Chondrocyte (in vitro differentiated cells): ENCODE results near the gene BZW2. TPM values are rescaled to one million over a fixed set of nuclear protein-coding genes. Genes with fewer than 3 reads are reported as not detected.

Experiments used
- DNase-seq: peaks from one replicate; pipeline ENCODE4 v3.0.0; 2021; ENCODE audit warnings: mixed read lengths, low spot score
- H3K27ac Mint-ChIP-seq: one replicate; pipeline ENCODE4 v1.8.0; 2021; ENCODE audit warnings: mild to moderate bottlenecking, moderate library complexity, mixed read lengths; ENCODE audit not compliant: unreplicated experiment
- H3K27me3 Mint-ChIP-seq: 2 replicates; pipeline ENCODE4 v1.8.0; 2021; ENCODE audit warnings: low read depth, mixed read lengths
- H3K36me3 Mint-ChIP-seq: 2 replicates; pipeline ENCODE4 v1.8.0; 2021; ENCODE audit warnings: low read depth, mixed read lengths
- H3K4me1 Mint-ChIP-seq: 2 replicates; pipeline ENCODE4 v1.8.0; 2021; ENCODE audit warnings: low read depth, mild to moderate bottlenecking, mixed read lengths
- H3K4me3 Mint-ChIP-seq: one replicate; pipeline ENCODE4 v1.8.0; 2021; ENCODE audit warnings: mild to moderate bottlenecking, moderate library complexity, mixed read lengths; ENCODE audit not compliant: unreplicated experiment
- H3K9me3 Mint-ChIP-seq: 2 replicates; pipeline ENCODE4 v1.8.0; 2021; ENCODE audit warnings: low read depth, mixed read lengths
- long read RNA-seq: library from polyadenylated mRNA; stranded (forward); transcript quantifications from one replicate; pipeline ENCODE4 v2.0.0, GENCODE V29; 2021
- total RNA-seq: library from RNA; stranded (reverse); gene quantifications from 3 replicates; pipeline ENCODE4 v1.2.1, GENCODE V29; 2021
- TF ChIP-seq, protein P1 (sequence below): fragments of 200-600 bp; sonication (generic); IDR thresholded peaks from 2 replicates; pipeline ENCODE4 v1.5.0; 2021; ENCODE audit warnings: antibody characterized with exemption, mild to moderate bottlenecking, moderate library complexity

BZW2 gene
- 42.6 to 50.0 TPM (median 44.8 TPM) in 3 replicates for total RNA-seq
- long read RNA-seq, transcript BZW2-207 (12 exons, 1,862 nt) = minor isoform, 16 of 80 reads
- long read RNA-seq, transcript BZW2-201 (12 exons, 1,860 nt) = major isoform, 52 of 80 reads
- long read RNA-seq, partial matches to known transcripts = 5 of 80 reads
- long read RNA-seq, other reads (novel, unspliced or antisense) = 6 of 80 reads

DNA sequence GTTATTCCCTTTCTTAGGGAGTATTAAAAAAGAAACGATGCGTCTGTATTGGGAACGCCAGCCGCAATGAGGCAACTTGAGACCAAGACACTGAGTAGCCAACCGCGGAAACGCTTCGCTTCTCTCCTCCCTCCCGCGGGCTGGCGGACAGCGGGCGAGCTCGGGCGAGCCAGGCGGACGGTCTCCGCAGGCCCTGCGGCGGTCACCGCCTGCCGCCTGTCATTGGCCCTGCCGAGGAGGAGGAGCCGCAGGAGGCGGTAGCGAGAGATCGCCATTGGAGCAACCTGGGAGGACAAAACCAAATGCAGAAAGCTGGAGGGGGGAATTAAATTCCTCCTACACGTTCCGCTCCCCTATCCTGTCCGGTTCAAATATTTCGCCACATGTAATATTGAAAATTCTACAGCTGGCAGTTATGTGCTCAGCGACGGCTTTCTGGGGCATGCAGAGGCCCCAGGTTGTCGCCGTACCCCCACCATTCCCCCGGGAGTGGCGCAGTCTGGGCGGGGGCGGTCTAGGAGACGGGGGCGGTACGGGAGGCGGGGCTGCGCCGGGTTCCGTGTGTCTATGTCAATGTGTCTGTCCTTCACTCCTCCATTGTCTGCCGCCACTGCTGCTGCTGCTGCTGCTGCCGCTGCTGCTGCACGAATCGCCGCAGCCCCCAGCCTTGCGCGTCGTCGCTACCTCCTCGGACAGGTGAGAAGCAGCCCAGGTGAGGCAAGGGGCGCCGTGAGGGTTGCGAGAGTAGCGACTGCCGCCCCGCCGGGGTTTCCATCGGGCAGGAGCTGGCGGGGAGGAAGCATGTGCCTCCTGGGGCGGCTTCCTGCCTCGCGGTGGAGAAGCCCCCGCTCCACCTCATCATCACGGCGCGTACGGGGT lies at the start of gene BZW2, which contains the start of gene ANKMY2:
Gene BZW2 (plus strand): TSS at position 589 of the 879 bp plus-strand sequence. CDS start 19,263 bp downstream, outside the sequence.
Gene ANKMY2 (minus strand): TSS at position 162 of the 879 bp plus-strand sequence. CDS start 181 bp downstream, outside the sequence.
- no peaks in the 10 kb centered on the region for H3K9me3 Mint-ChIP-seq
- peaks cover 65% of the 10 kb centered on the region for H3K4me1 Mint-ChIP-seq
- peak within 1 kb of the TSS; percentile 100 for H3K27ac Mint-ChIP-seq
- TF ChIP-seq, protein P1, sequence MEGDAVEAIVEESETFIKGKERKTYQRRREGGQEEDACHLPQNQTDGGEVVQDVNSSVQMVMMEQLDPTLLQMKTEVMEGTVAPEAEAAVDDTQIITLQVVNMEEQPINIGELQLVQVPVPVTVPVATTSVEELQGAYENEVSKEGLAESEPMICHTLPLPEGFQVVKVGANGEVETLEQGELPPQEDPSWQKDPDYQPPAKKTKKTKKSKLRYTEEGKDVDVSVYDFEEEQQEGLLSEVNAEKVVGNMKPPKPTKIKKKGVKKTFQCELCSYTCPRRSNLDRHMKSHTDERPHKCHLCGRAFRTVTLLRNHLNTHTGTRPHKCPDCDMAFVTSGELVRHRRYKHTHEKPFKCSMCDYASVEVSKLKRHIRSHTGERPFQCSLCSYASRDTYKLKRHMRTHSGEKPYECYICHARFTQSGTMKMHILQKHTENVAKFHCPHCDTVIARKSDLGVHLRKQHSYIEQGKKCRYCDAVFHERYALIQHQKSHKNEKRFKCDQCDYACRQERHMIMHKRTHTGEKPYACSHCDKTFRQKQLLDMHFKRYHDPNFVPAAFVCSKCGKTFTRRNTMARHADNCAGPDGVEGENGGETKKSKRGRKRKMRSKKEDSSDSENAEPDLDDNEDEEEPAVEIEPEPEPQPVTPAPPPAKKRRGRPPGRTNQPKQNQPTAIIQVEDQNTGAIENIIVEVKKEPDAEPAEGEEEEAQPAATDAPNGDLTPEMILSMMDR = no peak
- H3K4me3 Mint-ChIP-seq = peak within 1 kb of the TSS; percentile 99
- no peaks in the 10 kb centered on the region for H3K36me3 Mint-ChIP-seq
- peak; percentile 97 for DNase-seq
- no peaks in the 10 kb centered on the region for H3K27me3 Mint-ChIP-seq

DNA sequence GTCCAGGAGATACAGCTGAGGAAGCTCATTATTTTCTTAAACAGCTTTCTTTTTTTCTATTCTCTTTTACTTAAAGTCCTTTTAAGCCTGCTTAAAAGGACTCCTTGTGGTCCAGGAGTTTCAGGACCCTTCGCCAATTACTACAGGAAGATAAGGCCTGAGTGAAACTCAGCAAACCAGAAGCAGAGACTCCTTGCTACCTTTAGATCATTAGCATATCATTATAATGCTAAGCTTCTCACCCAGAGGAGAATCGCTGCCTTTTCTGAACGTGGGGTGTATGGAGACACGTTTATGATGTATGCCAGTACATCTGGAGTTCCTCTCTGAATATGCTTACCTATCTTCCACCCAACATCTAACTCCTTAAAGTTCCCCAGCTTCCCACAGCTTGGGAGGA lies 48.0 kb upstream of the BZW2 start:
- no peaks in the 10 kb centered on the region for H3K9me3 Mint-ChIP-seq
- H3K27me3 Mint-ChIP-seq = no peaks in the 10 kb centered on the region
- TF ChIP-seq, protein P1 = no peak
- peaks cover 17% of the 10 kb centered on the region for H3K36me3 Mint-ChIP-seq
- peaks cover 28% of the 10 kb centered on the region for H3K4me1 Mint-ChIP-seq
- H3K27ac Mint-ChIP-seq = no peak overlapping the region
- DNase-seq = no peak
- H3K4me3 Mint-ChIP-seq = no peak overlapping the region

DNA sequence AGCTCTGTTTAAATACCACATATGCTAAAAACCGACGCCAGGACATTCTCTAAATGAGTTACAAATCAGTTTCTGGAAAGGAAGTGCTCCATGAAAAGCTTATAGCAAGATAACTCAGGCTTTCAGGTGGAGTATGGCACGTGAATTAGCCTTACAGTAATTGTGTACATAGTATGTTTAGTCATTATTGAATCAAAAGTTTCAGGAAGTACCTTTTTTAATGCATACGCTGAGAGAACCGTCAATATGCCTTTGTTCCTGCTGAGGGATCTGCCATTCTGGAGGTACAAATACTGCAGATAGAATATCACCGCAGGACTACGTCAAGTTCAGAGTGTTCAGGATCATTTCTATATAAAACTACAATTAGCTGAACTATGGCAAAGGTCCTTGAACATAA lies 46.1 kb upstream of the BZW2 start:
- Mint-ChIP-seq H3K9me3 (no peaks in the 10 kb centered on the region), H3K27me3 (no peaks in the 10 kb centered on the region), H3K4me1 (peaks cover 17% of the 10 kb centered on the region), H3K36me3 (peaks cover 27% of the 10 kb centered on the region), H3K4me3 (no peak overlapping the region), H3K27ac (no peak overlapping the region)
- no peak for DNase-seq
- TF ChIP-seq, protein P1 = no peak

DNA sequence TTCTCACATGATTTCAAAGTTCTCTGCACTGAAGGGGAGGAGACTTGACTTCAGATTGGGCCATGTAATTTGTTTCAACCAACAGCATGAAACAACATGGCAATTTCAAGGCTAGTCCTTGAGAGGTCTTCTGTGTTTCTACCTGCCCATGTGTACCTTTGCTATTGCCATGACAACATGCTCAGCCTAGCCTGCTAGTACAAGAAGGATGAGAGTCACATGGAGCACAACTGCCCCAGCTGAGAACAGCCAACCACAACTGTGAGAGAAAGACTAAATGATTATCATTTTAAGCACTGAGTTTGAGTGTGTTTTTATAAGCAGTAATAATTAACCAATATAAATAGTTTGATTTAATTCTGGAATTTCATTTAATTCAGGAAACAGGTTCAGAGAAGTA lies 42.3 kb upstream of the BZW2 start:
- H3K4me3 Mint-ChIP-seq = no peak overlapping the region
- no peak for DNase-seq
- H3K36me3 Mint-ChIP-seq = peaks cover 28% of the 10 kb centered on the region
- no peaks in the 10 kb centered on the region for H3K4me1 Mint-ChIP-seq
- H3K27me3 Mint-ChIP-seq = no peaks in the 10 kb centered on the region
- TF ChIP-seq, protein P1 = no peak
- H3K27ac Mint-ChIP-seq = no peak overlapping the region
- H3K9me3 Mint-ChIP-seq = no peaks in the 10 kb centered on the region

DNA sequence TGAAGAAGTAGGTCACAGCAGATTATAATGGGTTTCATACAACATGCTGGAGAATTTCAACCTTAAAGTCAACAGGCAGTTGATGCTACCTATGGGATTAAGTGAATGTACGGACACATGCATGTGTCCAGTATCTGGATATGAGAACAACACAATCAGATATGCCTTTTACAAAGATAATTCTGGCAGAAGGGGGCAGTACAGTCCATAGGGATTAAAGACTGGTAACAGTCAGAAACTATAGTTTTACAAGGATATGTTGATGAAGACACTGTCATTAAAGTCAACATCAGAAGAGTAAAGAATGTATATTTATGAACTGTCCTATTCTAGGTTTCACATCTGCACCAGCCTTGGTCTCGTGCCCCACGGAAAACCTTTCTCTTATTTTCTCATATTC lies 41.9 kb upstream of the BZW2 start:
- Mint-ChIP-seq H3K4me3 (no peak overlapping the region), H3K27me3 (no peaks in the 10 kb centered on the region), H3K9me3 (no peaks in the 10 kb centered on the region), H3K36me3 (peaks cover 27% of the 10 kb centered on the region), H3K27ac (no peak overlapping the region), H3K4me1 (no peaks in the 10 kb centered on the region)
- TF ChIP-seq, protein P1 = peak; percentile 61
- DNase-seq = no peak
